Stimulated activated naive CD8-positive, alpha-beta T cell treated with anti-CD3 and anti-CD28 coated beads, Interleukin-15, amount 100 ng/mL, for 72 hours (primary cell): Measurements from ENCODE around the gene LCN12.

Experiments
- ATAC-seq: fragments of 150-1000 bp; cut with Tn5 transposase; 2 replicates; pipeline ENCODE4 v1.10.0; 2021; ENCODE audit warnings: mild to moderate bottlenecking, moderate library complexity
- DNase-seq, 2 donors: peaks; one replicate each; pipeline ENCODE4 v3.0.0; 2021 to 2022
- H3K27ac Mint-ChIP-seq, 2 donors: one replicate each; pipeline ENCODE4 v1.8.0; 2022; ENCODE audit warnings: mild to moderate bottlenecking in 2 of 2, mixed read lengths in 2 of 2, moderate library complexity in 2 of 2
- H3K27me3 Mint-ChIP-seq: one replicate; pipeline ENCODE4 v1.8.0; 2022; ENCODE audit warnings: mixed read lengths
- H3K4me1 Mint-ChIP-seq: one replicate; pipeline ENCODE4 v1.8.0; 2022; ENCODE audit warnings: mild to moderate bottlenecking, mixed read lengths
- H3K4me3 Mint-ChIP-seq, 2 donors: one replicate each; pipeline ENCODE4 v1.8.0; 2022; ENCODE audit warnings: mild to moderate bottlenecking in 2 of 2, mixed read lengths in 2 of 2, moderate library complexity in 1 of 2
- H3K9me3 Mint-ChIP-seq, 2 donors: one replicate each; pipeline ENCODE4 v1.8.0; 2022; ENCODE audit warnings: mixed read lengths in 2 of 2

Gene LCN12, protein sequence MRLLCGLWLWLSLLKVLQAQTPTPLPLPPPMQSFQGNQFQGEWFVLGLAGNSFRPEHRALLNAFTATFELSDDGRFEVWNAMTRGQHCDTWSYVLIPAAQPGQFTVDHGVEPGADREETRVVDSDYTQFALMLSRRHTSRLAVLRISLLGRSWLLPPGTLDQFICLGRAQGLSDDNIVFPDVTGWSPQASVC

DNA sequence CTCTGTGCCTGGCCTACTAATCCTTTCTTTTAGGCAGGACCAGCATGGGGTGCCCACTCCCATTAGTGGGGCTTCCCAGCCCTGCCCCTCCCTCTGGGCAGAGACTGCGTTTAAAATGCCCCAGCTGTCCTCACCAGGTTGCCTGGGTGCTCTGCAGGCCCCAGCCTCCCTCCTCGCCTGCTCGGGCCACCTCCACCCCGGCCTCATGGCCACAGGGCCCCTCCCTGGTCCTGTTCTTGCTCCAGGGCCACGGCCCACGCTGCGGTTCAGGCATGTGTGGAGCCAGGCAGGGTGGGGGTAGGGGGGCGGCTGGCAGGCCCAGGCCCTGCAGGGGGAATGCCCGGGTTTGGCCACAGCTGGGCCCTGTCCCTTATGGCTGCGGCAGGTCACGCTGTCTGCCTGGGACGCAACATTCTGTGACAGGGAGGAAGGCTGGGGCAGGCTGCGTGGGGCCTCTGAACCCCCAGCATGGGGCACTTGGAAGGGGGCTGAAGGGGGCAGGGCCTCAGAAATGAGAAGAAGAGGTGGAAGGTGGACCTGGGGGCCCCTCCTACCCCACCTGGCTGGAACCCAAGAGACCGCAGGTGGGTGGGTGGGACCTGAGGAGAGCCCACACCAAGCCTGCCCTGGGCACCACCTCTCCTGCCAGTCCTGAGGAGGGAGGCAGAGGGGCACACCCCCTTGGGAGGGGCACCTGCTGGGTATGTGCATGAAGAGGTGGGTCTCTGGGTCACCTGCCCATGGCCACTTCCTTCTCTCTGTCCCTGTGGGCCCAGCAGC lies at the start of gene LCN12:
TSS of gene LCN12 (plus strand) at position 733 of the 780 bp plus-strand sequence. CDS start 55 bp downstream, outside the sequence.
- Mint-ChIP-seq H3K9me3 (peaks cover 7 to 9% of the 10 kb centered on the region in 2 donors), H3K27ac (no peak within 1 kb of the TSS), H3K4me1 (peaks cover 24% of the 10 kb centered on the region), H3K27me3 (no peaks in the 10 kb centered on the region), H3K4me3 (no peak within 1 kb of the TSS)
- no peak for DNase-seq
- no peak for ATAC-seq

DNA sequence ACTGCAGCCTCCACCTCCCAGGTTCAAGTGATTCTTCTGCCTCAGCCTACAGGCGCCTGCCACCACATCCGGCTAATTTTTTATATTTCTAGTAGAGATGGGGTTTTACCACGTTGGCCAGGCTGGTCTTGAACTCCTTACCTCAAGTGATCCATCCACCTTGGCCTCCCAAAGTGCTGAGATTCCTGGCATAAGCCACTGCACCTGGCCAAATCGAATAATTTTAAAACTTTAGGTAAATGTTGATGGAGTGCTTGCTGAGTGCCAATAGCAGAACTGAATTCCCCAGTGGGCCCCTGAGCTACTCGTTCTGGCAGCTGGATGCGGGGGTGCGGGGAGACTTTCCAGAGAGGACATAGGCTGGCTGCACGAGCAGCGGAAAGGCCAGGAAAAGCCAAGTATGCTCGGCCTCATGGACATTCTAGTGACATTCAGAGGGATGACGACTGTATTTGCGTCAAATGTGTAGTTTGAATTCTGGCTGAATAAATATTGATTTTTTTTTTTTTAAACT lies 49.0 kb upstream of the LCN12 start:
- Mint-ChIP-seq H3K9me3 (no peaks in the 10 kb centered on the region), H3K4me1 (peaks cover 72% of the 10 kb centered on the region), H3K4me3 (no peak overlapping the region), H3K27ac (peak overlapping the region; percentile 87 to 96), H3K27me3 (no peaks in the 10 kb centered on the region)
- DNase-seq (no peak), ATAC-seq (no peak)

DNA sequence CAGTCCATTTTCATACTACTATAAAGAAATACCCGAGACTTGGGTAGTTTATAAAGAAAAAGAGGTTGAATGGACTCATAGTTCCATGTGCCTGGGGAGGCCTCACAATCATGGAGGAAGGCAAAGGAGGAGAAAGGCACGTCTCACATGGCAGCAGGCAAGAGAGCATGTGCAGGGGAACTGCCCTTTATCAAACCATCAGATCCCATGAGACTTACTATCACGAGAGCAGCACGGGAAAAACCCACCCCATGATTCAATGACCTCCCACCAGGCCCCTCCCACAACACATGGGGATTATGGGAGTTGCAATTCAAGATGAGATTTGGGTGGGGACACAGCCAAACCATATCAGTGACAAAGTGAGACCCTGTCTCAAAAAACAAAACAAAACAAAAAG lies 45.8 kb upstream of the LCN12 start:
- H3K27me3 Mint-ChIP-seq: no peaks in the 10 kb centered on the region
- H3K27ac Mint-ChIP-seq: peak overlapping the region in 1 of 2 donors; percentile 19
- no peaks in the 10 kb centered on the region for H3K9me3 Mint-ChIP-seq
- no peak overlapping the region for H3K4me3 Mint-ChIP-seq
- H3K4me1 Mint-ChIP-seq: peaks cover 43% of the 10 kb centered on the region
- ATAC-seq: no peak
- no peak for DNase-seq

DNA sequence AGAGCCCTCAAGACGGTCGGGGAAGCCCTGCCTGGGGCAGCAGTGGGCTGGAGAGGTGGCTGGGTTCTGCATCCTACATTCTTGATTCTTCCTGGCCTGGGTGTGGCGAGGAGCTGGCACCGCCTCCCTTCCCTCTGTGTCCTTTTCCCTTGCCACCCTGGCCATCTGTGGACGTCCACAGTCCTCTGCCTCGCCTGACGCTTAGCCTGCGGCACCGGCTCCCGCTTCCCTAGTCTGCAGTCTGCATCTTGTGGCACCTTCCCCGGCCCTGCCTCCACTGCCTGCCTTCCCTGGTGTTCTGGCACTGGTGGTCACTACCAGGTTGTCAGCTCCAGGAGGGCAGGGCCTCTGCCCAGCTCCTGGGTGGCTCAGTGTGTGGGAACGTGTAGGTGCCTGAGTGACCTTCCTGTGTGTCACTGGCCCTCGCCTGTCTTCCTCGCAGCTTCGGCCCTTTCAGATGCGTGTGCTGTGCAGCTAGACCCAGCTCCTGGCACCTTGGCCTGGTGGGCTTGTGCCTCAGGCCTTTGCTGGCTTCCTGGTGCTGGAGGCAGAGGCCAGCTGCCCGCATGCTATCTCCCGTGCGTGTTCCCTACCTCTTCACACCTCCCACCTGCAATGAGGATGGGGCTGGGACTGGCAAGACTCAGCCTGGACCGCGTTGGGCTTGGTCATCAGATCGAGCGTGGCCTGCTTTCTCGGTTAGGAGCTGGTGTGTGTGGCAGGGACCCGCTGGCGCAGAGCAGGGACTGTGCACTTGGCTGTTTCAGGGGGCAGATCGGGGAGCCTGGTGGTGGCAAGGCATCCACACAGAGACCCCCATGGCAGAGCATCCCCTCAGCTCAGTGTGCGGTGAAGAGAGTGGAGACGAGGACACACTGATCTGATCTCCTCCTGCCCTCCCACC lies 44.8 kb upstream of the LCN12 start:
- H3K4me1 Mint-ChIP-seq: peaks cover 33% of the 10 kb centered on the region
- DNase-seq (no peak), ATAC-seq (no peak)
- no peak overlapping the region for H3K4me3 Mint-ChIP-seq
- peak overlapping the region in 1 of 2 donors; percentile 5 for H3K27ac Mint-ChIP-seq
- H3K9me3 Mint-ChIP-seq: no peaks in the 10 kb centered on the region
- H3K27me3 Mint-ChIP-seq: no peaks in the 10 kb centered on the region

DNA sequence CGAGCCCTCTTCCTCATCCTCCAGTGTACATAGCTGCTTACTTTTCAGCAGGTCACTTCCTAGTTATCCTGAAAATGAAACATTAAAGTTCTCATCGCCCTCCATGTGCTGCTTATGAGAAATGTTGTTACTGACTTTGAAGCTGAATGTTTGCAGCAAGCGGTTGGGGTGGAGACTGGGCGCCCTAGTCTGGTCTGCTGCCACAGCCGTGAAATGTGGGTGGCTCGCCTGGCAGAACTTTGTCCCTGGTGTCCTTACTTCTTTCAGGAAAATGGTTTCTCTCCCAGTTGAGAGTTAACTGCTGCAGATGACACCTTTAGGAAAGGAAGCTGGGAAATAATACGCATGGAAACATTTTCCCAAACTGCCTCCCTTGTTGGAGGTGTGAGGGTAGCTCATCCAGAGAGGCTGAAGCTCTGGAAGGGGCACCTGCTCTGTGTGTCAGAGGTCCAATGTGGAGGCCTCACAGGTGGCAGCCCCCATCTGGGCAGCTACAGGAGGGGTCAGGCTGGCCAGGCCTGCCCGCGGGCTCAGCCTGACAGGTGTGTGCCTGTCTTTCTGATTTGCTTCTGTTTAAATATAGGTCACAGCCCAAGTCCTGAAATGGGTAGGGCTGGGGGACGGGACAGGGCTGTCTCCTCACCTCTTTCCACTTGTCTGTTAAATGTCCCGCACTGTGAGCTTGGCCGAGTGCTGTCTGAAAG lies 41.7 kb upstream of the LCN12 start:
- Mint-ChIP-seq H3K4me1 (peaks cover 10% of the 10 kb centered on the region), H3K27ac (peak overlapping the region; percentile 21 to 89), H3K4me3 (no peak overlapping the region), H3K27me3 (no peaks in the 10 kb centered on the region), H3K9me3 (no peaks in the 10 kb centered on the region)
- ATAC-seq (no peak), DNase-seq (no peak)

DNA sequence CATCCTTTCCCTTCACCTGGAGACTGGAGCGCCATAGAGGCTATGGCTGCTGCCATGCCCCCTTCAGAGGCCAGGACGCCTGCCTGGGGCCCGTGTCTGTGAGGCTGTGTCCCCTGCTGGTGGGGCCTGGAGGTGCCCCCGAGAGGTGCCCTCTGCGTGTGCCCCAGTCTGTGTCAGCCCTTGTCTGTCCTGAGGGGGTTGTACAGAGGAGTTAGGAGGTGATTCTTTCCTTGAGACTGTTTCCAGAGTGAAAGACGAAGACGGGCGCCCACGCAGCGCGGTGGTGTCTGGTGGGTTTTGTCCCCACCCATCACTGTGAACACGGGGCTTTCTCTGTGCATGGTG lies 41.2 kb upstream of the LCN12 start:
- no peak overlapping the region for H3K4me3 Mint-ChIP-seq
- H3K9me3 Mint-ChIP-seq: no peaks in the 10 kb centered on the region
- no peaks in the 10 kb centered on the region for H3K27me3 Mint-ChIP-seq
- ATAC-seq: peak; percentile 59
- peak overlapping the region in 1 of 2 donors; percentile 21 for H3K27ac Mint-ChIP-seq
- no peak for DNase-seq
- H3K4me1 Mint-ChIP-seq: peaks cover 14% of the 10 kb centered on the region

DNA sequence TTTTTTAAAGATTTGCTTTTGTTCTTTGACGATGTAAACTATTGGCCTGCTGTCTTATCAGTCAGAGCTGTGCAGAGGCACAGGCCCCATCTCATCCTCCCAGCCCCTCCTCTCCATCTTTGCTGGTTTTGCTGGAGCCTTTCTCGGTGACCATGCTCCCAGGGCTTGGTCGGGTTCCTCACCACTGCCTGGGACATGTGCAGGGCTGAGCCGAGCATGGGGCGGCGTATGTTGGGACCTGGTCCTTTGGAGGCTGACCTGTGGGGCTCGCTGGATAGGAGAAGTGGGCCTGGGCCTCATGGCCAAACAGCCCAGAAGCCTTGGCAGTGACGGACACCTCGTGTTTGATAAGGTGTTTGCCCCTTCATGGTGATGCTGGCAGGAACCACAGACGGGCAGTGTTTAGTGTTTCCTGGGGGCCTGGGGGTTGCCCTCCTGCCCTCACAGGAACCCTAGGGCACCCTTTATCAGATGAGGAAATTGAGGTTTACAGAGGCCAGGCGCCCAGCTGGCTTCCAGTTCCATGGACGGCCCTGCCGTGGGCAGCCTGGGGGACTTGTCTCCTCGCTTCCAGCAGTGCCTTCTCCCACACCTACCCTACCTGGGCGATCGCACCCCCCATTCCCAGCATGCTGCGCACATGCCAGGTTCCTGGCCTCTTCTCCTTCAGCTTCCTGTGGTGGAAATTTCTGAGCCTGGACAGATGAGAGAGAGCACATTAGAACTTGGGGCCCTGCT lies 38.2 kb upstream of the LCN12 start:
- H3K4me1 Mint-ChIP-seq: peaks cover 17% of the 10 kb centered on the region
- H3K27me3 Mint-ChIP-seq: no peaks in the 10 kb centered on the region
- H3K27ac Mint-ChIP-seq: peak overlapping the region in 1 of 2 donors; percentile 67
- no peak for ATAC-seq
- H3K4me3 Mint-ChIP-seq: no peak overlapping the region
- DNase-seq: no peak
- no peaks in the 10 kb centered on the region for H3K9me3 Mint-ChIP-seq

DNA sequence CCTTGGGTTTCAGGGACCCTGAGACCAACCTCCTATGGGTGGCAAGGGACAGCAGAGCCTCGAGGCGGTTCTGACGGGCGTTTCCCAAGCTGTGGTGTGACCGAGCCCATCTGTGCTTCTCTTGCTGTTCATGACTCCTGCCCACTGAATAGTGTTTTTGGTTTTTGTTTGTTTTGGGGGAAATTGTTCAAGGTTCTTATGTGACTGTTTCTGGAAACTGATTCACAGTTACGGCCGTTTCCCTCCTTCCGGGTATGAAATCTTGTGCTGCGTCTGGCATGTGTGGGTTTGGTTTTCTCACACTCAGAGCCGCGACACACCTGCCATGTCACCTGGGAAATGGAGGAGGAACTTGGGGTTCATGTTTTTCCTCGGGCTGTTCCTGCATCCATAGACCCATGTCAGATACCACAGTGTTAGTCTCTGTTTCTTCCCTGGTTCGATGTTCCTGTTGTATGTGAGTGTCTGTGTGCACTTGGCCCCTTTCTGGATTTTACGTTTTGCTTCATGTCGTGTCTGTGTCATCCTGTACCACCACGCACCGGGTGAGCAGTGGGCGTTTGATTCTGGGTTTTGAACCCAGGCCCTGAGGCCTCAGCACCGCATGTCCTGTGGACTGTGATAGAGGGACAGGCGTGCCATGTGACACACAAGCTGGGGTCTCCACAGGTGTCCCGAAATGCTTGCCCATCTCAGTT lies 36.3 kb upstream of the LCN12 start:
- Mint-ChIP-seq H3K27ac (no peak overlapping the region), H3K9me3 (no peaks in the 10 kb centered on the region), H3K27me3 (no peaks in the 10 kb centered on the region), H3K4me3 (no peak overlapping the region), H3K4me1 (peaks cover 17% of the 10 kb centered on the region)
- DNase-seq: no peak
- ATAC-seq: no peak

DNA sequence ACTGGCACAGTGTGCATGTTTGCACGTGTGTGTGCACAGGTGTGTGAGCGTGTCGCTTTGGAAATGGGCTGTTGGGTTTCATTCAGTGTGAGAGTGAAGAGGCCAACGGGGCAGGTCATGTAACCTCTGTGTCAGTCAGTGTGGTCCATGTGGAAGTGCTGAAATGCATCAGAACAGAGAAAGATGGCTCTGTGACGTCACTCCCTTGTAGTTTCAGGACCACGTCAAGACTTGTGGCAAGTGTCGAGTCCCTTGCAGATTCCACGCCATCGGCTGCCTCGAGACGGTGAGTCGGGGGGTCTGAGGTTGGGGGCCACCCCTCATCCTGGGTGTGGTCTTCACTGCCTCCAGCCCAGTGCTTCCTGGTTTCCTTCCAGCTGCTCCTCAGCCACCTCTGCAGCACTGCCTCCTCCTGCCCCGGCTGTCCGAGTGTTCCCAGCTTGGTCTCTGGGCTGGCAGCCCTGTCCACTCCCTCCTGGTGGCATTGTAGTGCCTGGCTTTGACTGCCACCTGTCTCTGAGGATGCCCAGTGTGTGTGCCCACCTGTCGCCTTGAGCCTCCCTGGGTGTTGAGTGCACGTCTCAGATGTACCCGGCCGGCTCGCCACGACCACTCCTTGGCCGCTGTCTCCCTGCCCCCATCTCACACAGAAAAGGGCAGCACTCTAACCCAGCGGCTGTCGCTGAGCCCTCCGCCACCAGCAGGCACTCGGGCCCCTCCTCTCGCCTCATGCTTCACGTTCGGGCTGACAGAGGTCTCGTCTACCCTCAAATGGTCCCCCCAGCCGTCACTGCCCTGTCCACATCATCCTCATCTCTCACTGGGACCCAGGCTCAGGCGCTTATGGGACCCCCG lies 35.5 kb upstream of the LCN12 start:
- Mint-ChIP-seq H3K27ac (peak overlapping the region in 1 of 2 donors; percentile 17), H3K4me1 (peaks cover 17% of the 10 kb centered on the region), H3K27me3 (no peaks in the 10 kb centered on the region), H3K4me3 (no peak overlapping the region), H3K9me3 (no peaks in the 10 kb centered on the region)
- ATAC-seq (no peak), DNase-seq (no peak)

DNA sequence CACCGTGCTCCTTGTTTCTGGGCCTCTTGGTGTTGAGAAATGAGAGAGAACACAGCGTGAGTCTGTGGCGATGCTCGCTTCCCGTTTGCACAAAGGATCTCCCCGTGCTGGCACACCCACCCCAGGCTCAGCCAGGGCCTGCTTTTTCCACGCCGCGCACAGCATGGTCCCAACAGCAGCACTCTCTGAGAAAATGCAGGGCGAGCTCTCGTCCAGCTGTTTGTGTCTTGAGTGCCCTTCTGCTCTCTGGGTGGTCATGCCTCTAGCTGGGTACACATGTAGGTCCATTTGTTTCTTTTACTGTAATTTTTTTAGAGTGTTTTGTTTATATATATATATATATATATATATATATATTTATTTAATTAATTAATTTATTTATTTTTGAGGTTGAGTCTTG lies 34.2 kb upstream of the LCN12 start:
- Mint-ChIP-seq H3K27ac (no peak overlapping the region), H3K9me3 (no peaks in the 10 kb centered on the region), H3K4me3 (no peak overlapping the region), H3K4me1 (peaks cover 17% of the 10 kb centered on the region), H3K27me3 (no peaks in the 10 kb centered on the region)
- ATAC-seq (no peak), DNase-seq (no peak)

DNA sequence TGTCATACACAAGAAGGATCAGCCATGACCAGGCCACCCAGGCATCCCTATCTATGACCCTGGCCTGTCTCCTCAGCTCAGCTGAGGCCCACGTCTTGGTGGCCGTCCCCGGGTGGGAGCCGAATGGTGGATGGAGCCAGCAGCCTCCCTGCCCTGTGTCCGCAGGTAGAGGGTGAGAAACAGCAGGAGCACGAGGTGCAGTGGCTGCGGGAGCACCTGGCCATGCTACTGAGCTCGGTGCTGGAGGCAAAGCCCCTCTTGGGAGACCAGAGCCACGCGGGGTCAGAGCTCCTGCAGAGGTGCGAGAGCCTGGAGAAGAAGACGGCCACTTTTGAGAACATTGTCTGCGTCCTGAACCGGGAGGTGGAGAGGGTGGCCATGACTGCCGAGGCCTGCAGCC lies 32.0 kb upstream of the LCN12 start:
- ATAC-seq: no peak
- Mint-ChIP-seq H3K4me1 (peaks cover 17% of the 10 kb centered on the region), H3K27ac (peak overlapping the region in 1 of 2 donors; percentile 45), H3K4me3 (no peak overlapping the region), H3K27me3 (no peaks in the 10 kb centered on the region), H3K9me3 (no peaks in the 10 kb centered on the region)
- no peak for DNase-seq

DNA sequence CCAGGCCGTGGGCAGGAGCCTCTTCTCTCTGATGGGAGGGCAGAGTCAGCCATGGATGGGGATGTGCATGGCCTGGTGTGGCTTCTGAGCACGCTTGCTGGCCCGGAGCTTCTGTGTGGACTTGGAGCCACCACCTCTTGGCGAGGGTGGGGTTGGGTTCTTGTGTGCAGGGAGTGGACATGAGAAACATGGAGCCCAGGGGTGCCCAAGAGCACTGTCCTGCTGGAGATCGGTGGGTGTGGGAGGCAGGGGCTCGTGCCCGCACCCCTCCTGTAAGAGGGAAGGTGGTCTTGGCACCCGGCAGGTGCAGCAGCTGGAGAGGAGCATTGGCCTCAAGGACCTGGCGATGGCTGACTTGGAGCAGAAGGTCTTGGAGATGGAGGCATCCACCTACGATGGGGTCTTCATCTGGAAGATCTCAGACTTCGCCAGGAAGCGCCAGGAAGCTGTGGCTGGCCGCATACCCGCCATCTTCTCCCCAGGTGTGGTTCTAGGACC lies 31.3 kb upstream of the LCN12 start:
- no peak for DNase-seq
- peak overlapping the region in 1 of 2 donors; percentile 85 for H3K27ac Mint-ChIP-seq
- H3K27me3 Mint-ChIP-seq: no peaks in the 10 kb centered on the region
- ATAC-seq: no peak
- no peak overlapping the region for H3K4me3 Mint-ChIP-seq
- peaks cover 14% of the 10 kb centered on the region for H3K4me1 Mint-ChIP-seq
- no peaks in the 10 kb centered on the region for H3K9me3 Mint-ChIP-seq

DNA sequence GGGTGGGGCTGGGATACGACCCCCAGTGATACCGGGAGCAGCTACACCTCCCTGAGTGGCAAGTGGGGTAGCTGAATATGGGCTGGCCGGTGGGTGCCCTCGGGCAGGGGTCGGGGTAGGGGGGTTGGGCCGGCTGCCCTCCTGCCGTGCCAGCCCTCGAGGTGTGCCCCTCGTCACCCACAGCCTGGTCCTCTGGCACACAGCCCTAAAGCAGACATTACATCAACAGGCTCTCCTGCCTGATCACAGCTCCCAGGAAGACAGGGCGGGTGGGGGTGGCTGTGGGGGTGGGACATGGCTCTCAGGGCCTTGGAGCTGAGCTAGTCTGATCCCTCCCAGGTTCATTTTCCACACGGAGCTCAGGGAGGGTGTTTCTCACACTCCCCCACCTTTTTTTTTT lies 30.8 kb upstream of the LCN12 start:
- H3K27ac Mint-ChIP-seq: no peak overlapping the region
- H3K27me3 Mint-ChIP-seq: no peaks in the 10 kb centered on the region
- no peak for DNase-seq
- no peak overlapping the region for H3K4me3 Mint-ChIP-seq
- ATAC-seq: no peak
- peaks cover 9% of the 10 kb centered on the region for H3K4me1 Mint-ChIP-seq
- H3K9me3 Mint-ChIP-seq: no peaks in the 10 kb centered on the region
